H54 (cell line): ENCODE measurements around the gene GULP1.

ENCODE experiments used
- DNase-seq: peaks from one replicate; pipeline ENCODE4 v3.0.0; 2011; ENCODE audit warnings: low spot score, mixed read lengths; ENCODE audit not compliant: insufficient read length
- FAIRE-seq: peaks from 3 replicates; lab custom pipeline; 2011; peaks lifted over from hg19 to GRCh38; lab: Jason Lieb, UNC
- POLR2A ChIP-seq: IDR thresholded peaks from 2 replicates; pipeline ENCODE4 v1.6.1; 2011; ENCODE audit warnings: low read depth, mild to moderate bottlenecking, low read length

Gene GULP1

GRCh38 chr2:188322569-188323551 is 31.2 kb downstream of the GULP1 start:
- FAIRE-seq (peak; percentile 89), DNase-seq (no peak)

DNA sequence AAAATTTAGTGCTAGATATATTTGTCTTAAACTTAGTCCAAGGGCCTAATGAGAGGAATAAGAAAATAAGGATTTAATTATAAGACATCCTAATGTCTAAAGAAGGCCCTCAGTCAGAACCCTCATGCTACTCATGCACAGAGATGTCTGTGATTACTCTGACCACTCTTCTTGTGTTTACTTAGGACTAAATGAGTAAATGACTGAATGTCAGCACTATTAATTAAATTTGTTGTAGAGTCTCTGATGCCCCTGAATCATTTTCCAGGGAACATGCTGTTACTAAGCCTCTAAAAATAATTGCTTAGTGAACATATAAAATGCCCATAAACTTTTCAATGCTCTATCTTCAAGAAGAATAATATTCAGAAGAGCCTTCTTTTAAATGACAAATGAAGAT is 32.4 kb downstream of the GULP1 start:
- DNase-seq (no peak), FAIRE-seq (peak; percentile 66)
- TF ChIP-seq POLR2A, result no peak

More at GRCh38 chr2:188322569-188323551, 31.2 kb downstream of the GULP1 start:
- no peak for TF ChIP-seq POLR2A

GRCh38 chr2:188326290-188326668 is 34.6 kb downstream of the GULP1 start:
- TF ChIP-seq POLR2A, result no peak
- DNase-seq, result no peak
- no peak for FAIRE-seq

- DNase-seq (no peak), FAIRE-seq (peak; percentile 43)
- no peak for TF ChIP-seq POLR2A
These were observed 35.1 kb downstream of the GULP1 start for GRCh38 chr2:188326669-188327301.

DNA sequence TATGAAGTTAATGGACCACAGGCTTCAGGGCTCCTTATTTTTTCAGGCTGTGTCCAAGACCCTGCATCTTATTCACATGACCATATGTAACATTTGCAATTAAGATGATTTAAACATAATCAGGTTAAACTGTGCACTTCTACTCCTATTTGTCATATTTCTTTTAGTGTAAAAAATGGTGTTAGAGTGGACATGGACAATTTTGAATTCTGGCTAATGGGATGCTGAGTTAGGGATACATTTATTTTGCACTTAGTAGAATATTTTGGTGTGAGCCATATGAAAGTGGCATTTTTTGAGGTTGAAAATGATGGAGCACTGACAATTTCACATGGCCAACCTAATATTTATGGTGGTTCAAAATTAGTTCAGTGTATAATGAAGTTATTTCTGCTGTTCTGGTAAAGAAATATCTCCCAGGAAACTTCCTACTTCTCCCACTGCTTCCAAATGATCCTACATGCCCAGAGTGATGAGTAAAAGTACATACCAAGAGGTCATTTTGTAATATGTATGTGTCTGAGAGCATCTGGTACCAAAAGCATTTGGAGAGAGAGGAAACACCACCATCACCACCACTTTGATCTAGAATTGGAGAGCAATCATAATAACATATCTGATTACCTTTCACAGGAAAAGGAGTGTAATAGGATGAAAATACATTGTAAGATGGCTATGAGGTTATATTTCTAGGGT is 36.0 kb downstream of the GULP1 start:
- no peak for FAIRE-seq
- no peak for DNase-seq
- TF ChIP-seq POLR2A, result no peak

GRCh38 chr2:188328419-188328818 is 36.7 kb downstream of the GULP1 start:
- DNase-seq (no peak), FAIRE-seq (no peak)
- TF ChIP-seq POLR2A, result no peak

GRCh38 chr2:188330316-188331053 is 38.8 kb downstream of the GULP1 start:
- TF ChIP-seq POLR2A, result no peak
- FAIRE-seq (no peak), DNase-seq (no peak)

DNA sequence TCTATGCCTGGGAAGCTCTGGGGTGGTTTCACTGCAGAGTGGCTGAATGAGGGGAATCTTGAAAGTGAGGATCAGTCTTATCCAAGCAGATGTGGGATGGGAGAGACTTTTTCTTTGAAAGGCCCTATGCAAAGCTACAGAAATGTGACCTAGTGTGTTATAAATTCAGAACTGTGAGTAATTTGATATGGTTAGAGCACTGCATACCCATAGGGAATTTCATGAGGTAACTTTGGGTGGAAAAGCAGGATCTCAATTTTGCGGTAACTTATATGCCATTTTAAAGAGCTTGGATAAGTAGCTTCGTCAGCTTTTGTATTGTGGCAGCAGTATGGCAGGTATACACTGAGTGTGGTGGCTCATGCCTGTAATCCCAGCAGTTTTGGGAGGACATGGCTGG is 40.9 kb downstream of the GULP1 start:
- no peak for TF ChIP-seq POLR2A
- peak; percentile 11 for FAIRE-seq
- no peak for DNase-seq

DNA sequence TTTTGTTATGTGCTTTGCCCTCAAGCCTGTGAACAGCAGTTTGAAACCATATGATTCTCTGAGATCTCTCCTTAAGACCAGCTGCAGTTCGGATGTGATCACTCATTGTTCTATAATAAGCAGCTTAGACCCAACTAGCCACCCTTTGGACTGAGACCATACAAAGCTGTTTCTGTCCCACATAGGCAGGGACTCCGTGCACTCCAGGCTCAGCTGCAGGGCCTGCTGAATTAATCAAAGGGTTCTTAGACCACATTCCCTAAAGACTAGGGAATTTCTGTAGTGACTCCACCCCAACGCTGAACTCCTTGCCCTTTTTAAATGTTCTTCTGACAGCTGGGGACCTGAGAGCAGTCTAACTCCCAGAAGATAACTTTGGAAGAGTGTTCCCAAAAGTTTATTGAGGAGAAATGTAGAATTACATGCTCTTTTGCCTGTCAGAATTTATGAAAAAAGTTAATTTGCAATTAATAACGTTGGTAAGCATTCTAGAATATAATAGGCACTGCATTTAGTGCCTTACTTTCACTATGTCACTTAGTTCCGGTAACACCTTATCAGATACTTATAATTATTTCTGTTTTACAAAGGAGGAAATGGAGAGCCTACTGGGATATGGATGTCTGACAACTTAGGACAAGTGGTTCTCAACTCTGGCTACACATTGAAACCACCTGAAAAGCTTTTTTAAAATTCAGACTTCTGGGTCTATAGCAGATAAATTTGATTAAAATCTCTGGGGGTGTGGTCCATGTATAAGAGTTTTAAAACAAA is 42.3 kb downstream of the GULP1 start:
- no peak for FAIRE-seq
- DNase-seq, result no peak
- no peak for TF ChIP-seq POLR2A

DNA sequence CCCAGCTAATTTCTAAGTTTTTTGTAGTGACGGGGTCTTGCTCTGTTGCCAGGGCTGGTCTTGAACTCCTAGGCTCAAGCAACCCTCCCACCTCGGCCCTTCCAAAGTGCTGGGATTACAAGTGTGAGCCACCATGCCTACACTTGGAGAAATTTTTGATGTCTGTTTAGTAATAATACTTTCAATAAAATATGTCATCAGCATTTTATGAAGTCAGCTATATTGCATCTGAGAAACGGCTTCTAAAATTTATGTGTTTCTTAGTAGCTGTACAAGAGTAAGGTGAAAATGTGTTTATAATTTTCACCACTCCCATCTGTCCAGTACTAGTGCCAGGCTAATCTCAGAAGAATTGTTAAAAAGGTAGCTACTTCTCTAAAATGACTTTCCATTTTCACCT is 46.8 kb downstream of the GULP1 start:
- FAIRE-seq (no peak), DNase-seq (no peak)
- no peak for TF ChIP-seq POLR2A

GRCh38 chr2:188340257-188340656 is 48.6 kb downstream of the GULP1 start:
- TF ChIP-seq POLR2A, result no peak
- DNase-seq, result no peak
- FAIRE-seq, result no peak

DNA sequence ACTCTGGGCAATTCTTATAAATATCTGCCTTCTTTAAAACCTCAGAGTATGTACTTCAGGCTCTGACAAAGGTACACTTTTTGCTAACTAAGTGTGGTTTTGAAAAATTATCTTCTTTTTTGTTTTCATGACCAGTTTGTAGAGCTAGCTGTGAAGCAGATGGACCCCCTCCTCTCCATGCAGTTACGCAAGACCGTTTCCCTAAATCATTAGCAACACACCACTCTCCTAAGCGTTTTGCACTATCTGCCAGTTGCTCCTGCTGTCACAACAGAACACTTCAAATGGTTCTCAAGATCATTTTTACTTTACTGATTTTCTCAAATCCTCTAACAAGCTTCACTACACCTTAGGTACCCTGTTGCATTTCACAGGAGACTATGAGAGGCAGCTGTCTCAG is 53.3 kb downstream of the GULP1 start:
- TF ChIP-seq POLR2A, result no peak
- peak; percentile 27 for FAIRE-seq
- DNase-seq, result no peak

DNA sequence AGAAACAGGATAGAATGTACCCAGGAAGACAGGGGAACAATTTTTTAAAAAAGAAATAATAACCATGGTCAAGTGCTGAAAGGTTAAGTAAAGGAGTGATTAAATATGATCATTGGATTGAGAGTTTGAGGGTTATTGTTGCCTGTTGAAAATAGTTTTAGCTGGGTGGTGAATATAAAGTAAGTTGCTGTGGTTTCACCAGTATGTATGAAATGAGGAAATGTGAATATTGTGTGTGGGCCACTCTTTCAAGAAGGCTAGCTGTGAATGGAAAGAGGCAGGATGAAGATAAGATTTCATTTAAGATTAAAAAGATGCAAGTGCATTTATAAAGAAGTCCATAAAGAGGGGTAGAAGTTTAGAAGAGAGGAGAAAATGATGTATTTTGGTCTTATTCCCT is 53.8 kb downstream of the GULP1 start:
- TF ChIP-seq POLR2A, result no peak

More for the DNA sequence above, 53.8 kb downstream of the GULP1 start:
- FAIRE-seq, result no peak
- DNase-seq, result no peak
